A549 (cell line): ENCODE data around the gene PLGRKT.

Source experiments
- CHD2 ChIP-seq: fragments of 150-350 bp; IDR thresholded peaks from 2 replicates; pipeline ENCODE4 v1.6.1; 2014; ENCODE audit warnings: low read length; ENCODE audit not compliant: partially characterized antibody
- EP300 ChIP-seq, 2 experiments: fragments of >200 bp; sonication (Bioruptor Twin); formaldehyde crosslinking; IDR thresholded peaks; 2 replicates in 1 of 2; 3 replicates in 1 of 2; pipeline ENCODE4 v1.6.1; 2016 to 2017
- FOSB ChIP-seq: fragments of 250-450 bp; sonication (Bioruptor Pico); IDR thresholded peaks from 2 replicates; pipeline ENCODE4 v1.5.0; 2020; ENCODE audit warnings: mild to moderate bottlenecking, moderate library complexity
- HOXA7 ChIP-seq: fragments of 250-450 bp; sonication (Bioruptor Pico); IDR thresholded peaks from 2 replicates; pipeline ENCODE4 v1.5.0; 2020; ENCODE audit warnings: mild to moderate bottlenecking, moderate library complexity
- JUNB ChIP-seq: fragments of >200 bp; sonication (Bioruptor Twin); formaldehyde crosslinking; IDR thresholded peaks from 2 replicates; pipeline ENCODE4 v1.6.1; 2016
- NPAS2 ChIP-seq: fragments of 250-450 bp; sonication (Bioruptor Pico); IDR thresholded peaks from 2 replicates; pipeline ENCODE4 v1.8.0; 2022; ENCODE audit warnings: mild to moderate bottlenecking, moderate library complexity, borderline replicate concordance
- POLR2A ChIP-seq: IDR thresholded peaks from 2 replicates; pipeline ENCODE4 v1.6.1; 2012; ENCODE audit warnings: mild to moderate bottlenecking, low read length
- RAD21 ChIP-seq, 2 experiments: fragments of >200 bp in 1 of 2; sonication (Bioruptor Twin) in 1 of 2; formaldehyde crosslinking in 1 of 2; IDR thresholded peaks in 1 of 2; conservative IDR thresholded peaks in 1 of 2; 2 replicates in 1 of 2; 3 replicates in 1 of 2; pipeline ENCODE4 v1.6.1; 2012 to 2018; ENCODE audit warnings: inconsistent platforms in 1 of 2
- RCOR1 ChIP-seq: fragments of 150-350 bp; IDR thresholded peaks from 2 replicates; pipeline ENCODE4 v1.6.1; 2014; ENCODE audit warnings: antibody characterized with exemption, low read length, low read depth
- TF ChIP-seq, protein P1 (sequence below): fragments of >200 bp; sonication (Bioruptor Twin); formaldehyde crosslinking; IDR thresholded peaks from 3 replicates; pipeline ENCODE4 v1.5.1; 2016
- TF ChIP-seq, protein P2 (sequence below): IDR thresholded peaks from 2 replicates; pipeline ENCODE4 v1.6.1; 2012; ENCODE audit warnings: low read depth, borderline replicate concordance
- TF ChIP-seq, protein P3 (sequence below): fragments of 150-350 bp; IDR thresholded peaks from 2 replicates; pipeline ENCODE4 v1.6.1; 2014; ENCODE audit warnings: low read depth, mild to moderate bottlenecking, low read length

DNA sequence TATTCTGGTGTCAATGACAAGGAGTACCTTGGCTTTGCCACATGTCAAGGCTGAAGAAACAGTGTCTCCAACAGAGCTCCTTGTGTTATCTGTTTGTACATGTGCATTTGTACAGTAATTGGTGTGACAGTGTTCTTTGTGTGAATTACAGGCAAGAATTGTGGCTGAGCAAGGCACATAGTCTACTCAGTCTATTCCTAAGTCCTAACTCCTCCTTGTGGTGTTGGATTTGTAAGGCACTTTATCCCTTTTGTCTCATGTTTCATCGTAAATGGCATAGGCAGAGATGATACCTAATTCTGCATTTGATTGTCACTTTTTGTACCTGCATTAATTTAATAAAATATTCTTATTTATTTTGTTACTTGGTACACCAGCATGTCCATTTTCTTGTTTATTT is 32.4 kb upstream of the PLGRKT start:
- TF ChIP-seq, protein P1, sequence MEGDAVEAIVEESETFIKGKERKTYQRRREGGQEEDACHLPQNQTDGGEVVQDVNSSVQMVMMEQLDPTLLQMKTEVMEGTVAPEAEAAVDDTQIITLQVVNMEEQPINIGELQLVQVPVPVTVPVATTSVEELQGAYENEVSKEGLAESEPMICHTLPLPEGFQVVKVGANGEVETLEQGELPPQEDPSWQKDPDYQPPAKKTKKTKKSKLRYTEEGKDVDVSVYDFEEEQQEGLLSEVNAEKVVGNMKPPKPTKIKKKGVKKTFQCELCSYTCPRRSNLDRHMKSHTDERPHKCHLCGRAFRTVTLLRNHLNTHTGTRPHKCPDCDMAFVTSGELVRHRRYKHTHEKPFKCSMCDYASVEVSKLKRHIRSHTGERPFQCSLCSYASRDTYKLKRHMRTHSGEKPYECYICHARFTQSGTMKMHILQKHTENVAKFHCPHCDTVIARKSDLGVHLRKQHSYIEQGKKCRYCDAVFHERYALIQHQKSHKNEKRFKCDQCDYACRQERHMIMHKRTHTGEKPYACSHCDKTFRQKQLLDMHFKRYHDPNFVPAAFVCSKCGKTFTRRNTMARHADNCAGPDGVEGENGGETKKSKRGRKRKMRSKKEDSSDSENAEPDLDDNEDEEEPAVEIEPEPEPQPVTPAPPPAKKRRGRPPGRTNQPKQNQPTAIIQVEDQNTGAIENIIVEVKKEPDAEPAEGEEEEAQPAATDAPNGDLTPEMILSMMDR, result no peak
- no peak for TF ChIP-seq NPAS2 (CRISPR knock-in tag)
- TF ChIP-seq CHD2, result no peak
- no peak for TF ChIP-seq JUNB
- no peak for TF ChIP-seq RCOR1
- no peak for TF ChIP-seq POLR2A
- no peak for TF ChIP-seq FOSB (CRISPR knock-in tag)
- TF ChIP-seq, protein P2, sequence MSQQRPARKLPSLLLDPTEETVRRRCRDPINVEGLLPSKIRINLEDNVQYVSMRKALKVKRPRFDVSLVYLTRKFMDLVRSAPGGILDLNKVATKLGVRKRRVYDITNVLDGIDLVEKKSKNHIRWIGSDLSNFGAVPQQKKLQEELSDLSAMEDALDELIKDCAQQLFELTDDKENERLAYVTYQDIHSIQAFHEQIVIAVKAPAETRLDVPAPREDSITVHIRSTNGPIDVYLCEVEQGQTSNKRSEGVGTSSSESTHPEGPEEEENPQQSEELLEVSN, result no peak
- TF ChIP-seq EP300 (IDR thresholded peaks at IDR 0.05), result no peak
- TF ChIP-seq HOXA7 (CRISPR knock-in tag), result no peak
- no peak for TF ChIP-seq RAD21 (conservative IDR thresholded peaks at IDR 0.05 in 1 of 2, IDR thresholded peaks at IDR 0.05 in 1 of 2)
- TF ChIP-seq, protein P3, sequence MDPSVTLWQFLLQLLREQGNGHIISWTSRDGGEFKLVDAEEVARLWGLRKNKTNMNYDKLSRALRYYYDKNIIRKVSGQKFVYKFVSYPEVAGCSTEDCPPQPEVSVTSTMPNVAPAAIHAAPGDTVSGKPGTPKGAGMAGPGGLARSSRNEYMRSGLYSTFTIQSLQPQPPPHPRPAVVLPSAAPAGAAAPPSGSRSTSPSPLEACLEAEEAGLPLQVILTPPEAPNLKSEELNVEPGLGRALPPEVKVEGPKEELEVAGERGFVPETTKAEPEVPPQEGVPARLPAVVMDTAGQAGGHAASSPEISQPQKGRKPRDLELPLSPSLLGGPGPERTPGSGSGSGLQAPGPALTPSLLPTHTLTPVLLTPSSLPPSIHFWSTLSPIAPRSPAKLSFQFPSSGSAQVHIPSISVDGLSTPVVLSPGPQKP, result no peak
